ENCODE results near the gene PTTG1IP. TPM values are rescaled to one million over a fixed set of nuclear protein-coding genes. Genes with fewer than 3 reads are reported as not detected.

The PTTG1IP gene
- total RNA-seq, 1 donor from 2014 or later, result 209 TPM

- TF ChIP-seq, protein P1, sequence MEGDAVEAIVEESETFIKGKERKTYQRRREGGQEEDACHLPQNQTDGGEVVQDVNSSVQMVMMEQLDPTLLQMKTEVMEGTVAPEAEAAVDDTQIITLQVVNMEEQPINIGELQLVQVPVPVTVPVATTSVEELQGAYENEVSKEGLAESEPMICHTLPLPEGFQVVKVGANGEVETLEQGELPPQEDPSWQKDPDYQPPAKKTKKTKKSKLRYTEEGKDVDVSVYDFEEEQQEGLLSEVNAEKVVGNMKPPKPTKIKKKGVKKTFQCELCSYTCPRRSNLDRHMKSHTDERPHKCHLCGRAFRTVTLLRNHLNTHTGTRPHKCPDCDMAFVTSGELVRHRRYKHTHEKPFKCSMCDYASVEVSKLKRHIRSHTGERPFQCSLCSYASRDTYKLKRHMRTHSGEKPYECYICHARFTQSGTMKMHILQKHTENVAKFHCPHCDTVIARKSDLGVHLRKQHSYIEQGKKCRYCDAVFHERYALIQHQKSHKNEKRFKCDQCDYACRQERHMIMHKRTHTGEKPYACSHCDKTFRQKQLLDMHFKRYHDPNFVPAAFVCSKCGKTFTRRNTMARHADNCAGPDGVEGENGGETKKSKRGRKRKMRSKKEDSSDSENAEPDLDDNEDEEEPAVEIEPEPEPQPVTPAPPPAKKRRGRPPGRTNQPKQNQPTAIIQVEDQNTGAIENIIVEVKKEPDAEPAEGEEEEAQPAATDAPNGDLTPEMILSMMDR (IDR thresholded peaks at IDR 0.05), result no peak
- intact Hi-C loops (cut with DNase I), result no loop called here
- DNase-seq (no peak), ATAC-seq (no peak)
- peaks cover 23% of the 10 kb centered on the region for H3K36me3 ChIP-seq
- peaks cover 38% of the 10 kb centered on the region for H3K4me1 ChIP-seq
- no peaks in the 10 kb centered on the region for H3K9me3 ChIP-seq
- no peak overlapping the region for H3K4me3 ChIP-seq
- H3K27me3 ChIP-seq (ENCODE audit: low read depth), result no peaks in the 10 kb centered on the region
- H3K27ac ChIP-seq, result no peak overlapping the region
These were observed 58.3 kb downstream of the PTTG1IP start for GRCh38 chr21:44815225-44815624.

DNA sequence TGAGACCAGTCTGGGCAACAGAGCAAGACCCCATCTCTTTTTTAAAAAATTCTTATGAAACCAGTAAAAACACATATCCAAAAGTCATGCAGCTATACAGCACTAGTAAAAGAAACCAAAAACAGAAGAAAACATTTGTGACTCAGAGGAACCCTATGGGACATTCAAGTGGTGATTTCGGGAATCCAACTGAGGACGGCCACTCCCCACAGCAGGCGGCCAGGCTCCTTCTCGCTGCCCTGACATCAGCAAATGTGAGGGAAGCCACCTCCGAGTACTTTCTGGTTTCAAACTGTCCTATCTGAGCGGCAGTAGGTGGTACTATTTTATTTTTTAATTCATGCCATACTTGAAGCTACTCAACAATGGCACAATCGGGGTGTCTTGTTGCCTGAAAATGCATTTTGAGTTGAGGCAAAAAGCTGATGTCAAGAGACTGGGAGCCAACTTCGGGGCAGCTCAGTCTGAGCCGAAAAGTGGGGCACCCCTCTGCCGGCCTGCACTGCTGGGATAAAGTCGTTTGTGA is 58.9 kb downstream of the PTTG1IP start:
- TF ChIP-seq, protein P1 (IDR thresholded peaks at IDR 0.05), result no peak
- no peaks in the 10 kb centered on the region for H3K27me3 ChIP-seq (ENCODE audit: low read depth)
- intact Hi-C loops (cut with DNase I), result no loop called here
- H3K4me1 ChIP-seq, result peaks cover 38% of the 10 kb centered on the region
- H3K4me3 ChIP-seq, result no peak overlapping the region
- DNase-seq (no peak), ATAC-seq (no peak)
- no peak overlapping the region for H3K27ac ChIP-seq
- no peaks in the 10 kb centered on the region for H3K9me3 ChIP-seq
- peaks cover 30% of the 10 kb centered on the region for H3K36me3 ChIP-seq

GRCh38 chr21:44813727-44814126 is 59.8 kb downstream of the PTTG1IP start:
- Histone ChIP-seq H3K4me3 (no peak overlapping the region), H3K27ac (no peak overlapping the region), H3K36me3 (peaks cover 38% of the 10 kb centered on the region), H3K27me3 (ENCODE audit: low read depth) (no peaks in the 10 kb centered on the region), H3K4me1 (peaks cover 32% of the 10 kb centered on the region), H3K9me3 (no peaks in the 10 kb centered on the region)
- ATAC-seq (no peak), DNase-seq (no peak)
- TF ChIP-seq, protein P1 (IDR thresholded peaks at IDR 0.05), result no peak
- intact Hi-C loops (cut with DNase I), result no loop called here

DNA sequence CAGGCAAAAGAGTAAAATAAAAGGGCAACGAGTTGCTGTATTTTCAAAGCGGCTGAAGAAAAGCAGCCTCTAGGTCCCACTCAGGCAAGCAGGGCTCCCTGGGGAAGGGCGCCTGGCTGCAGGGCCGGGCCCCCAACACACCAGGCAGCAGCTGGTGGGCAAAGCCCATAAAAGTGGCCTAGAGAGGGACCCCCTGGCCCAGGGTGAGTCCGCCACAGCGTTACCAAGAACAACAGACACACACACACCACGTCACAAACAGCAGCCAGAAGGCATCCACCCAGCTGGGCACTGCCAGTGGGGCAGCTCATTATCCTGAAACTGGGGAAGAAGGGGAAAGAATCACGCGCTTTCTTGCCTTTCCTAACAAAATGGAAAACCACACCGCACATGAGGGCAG is 60.3 kb downstream of the PTTG1IP start:
- H3K9me3 ChIP-seq, result no peaks in the 10 kb centered on the region
- intact Hi-C loops (cut with DNase I), result no loop called here
- H3K36me3 ChIP-seq, result peaks cover 44% of the 10 kb centered on the region
- TF ChIP-seq, protein P1 (IDR thresholded peaks at IDR 0.05), result no peak
- DNase-seq, result no peak
- ATAC-seq, result no peak
- no peak overlapping the region for H3K4me3 ChIP-seq
- no peak overlapping the region for H3K27ac ChIP-seq
- H3K4me1 ChIP-seq, result peaks cover 27% of the 10 kb centered on the region
- no peaks in the 10 kb centered on the region for H3K27me3 ChIP-seq (ENCODE audit: low read depth)

GRCh38 chr21:44812640-44813039 is 60.9 kb downstream of the PTTG1IP start:
- TF ChIP-seq, protein P1 (IDR thresholded peaks at IDR 0.05), result no peak
- DNase-seq (no peak), ATAC-seq (no peak)
- Histone ChIP-seq H3K9me3 (no peaks in the 10 kb centered on the region), H3K4me3 (no peak overlapping the region), H3K36me3 (peaks cover 49% of the 10 kb centered on the region), H3K4me1 (peaks cover 27% of the 10 kb centered on the region), H3K27ac (no peak overlapping the region), H3K27me3 (ENCODE audit: low read depth) (no peaks in the 10 kb centered on the region)
- intact Hi-C loops (cut with DNase I), result no loop called here

All from lower lobe of right lung (tissue), 2 donors.